Kidney capillary endothelial cell (primary cell): ENCODE data around the gene TSPEAR.

Experiments
- DNase-seq: peaks from one replicate; pipeline ENCODE4 v3.0.0-alpha.2; 2018; ENCODE audit warnings: low spot score

Gene TSPEAR

GRCh38 chr21:44547656-44548331 lies 163.6 kb downstream of the TSPEAR start:
- no peak for DNase-seq

GRCh38 chr21:44544566-44544965 lies 166.8 kb downstream of the TSPEAR start:
- DNase-seq, result no peak

- no peak for DNase-seq
Measured at GRCh38 chr21:44542716-44543115, 168.7 kb downstream of the TSPEAR start.

- DNase-seq, result no peak
Measured at GRCh38 chr21:44540741-44541288, 170.6 kb downstream of the TSPEAR start.

GRCh38 chr21:44539991-44540666 lies 171.2 kb downstream of the TSPEAR start, which contains the start of gene KRTAP10-1:
Gene KRTAP10-1 (minus strand): TSS chr21:44540195. CDS start chr21:44540150, 45 bp downstream.
- no peak for DNase-seq

GRCh38 chr21:44539046-44539445 lies 172.3 kb downstream of the TSPEAR start:
- DNase-seq, result no peak

- DNase-seq, result no peak
Measured at GRCh38 chr21:44537930-44538911, 173.2 kb downstream of the TSPEAR start.

- DNase-seq, result no peak
Measured at GRCh38 chr21:44535963-44536362, 175.4 kb downstream of the TSPEAR start.

- no peak for DNase-seq
Measured at GRCh38 chr21:44534688-44535087, 176.7 kb downstream of the TSPEAR start.

- DNase-seq, result no peak
Measured at GRCh38 chr21:44533891-44534627, 177.3 kb downstream of the TSPEAR start.

- no peak for DNase-seq
Measured at GRCh38 chr21:44533121-44533890, 178.1 kb downstream of the TSPEAR start.

- DNase-seq, result no peak
Measured at GRCh38 chr21:44532712-44533111, 178.7 kb downstream of the TSPEAR start.

GRCh38 chr21:44531606-44532564 lies 179.5 kb downstream of the TSPEAR start:
- DNase-seq, result no peak

- no peak for DNase-seq
Measured at GRCh38 chr21:44530903-44531605, 180.3 kb downstream of the TSPEAR start.

- no peak for DNase-seq
Measured at GRCh38 chr21:44530221-44530902, 181.0 kb downstream of the TSPEAR start.

GRCh38 chr21:44529503-44530125 lies 181.8 kb downstream of the TSPEAR start:
- no peak for DNase-seq

GRCh38 chr21:44529011-44529421 lies 182.4 kb downstream of the TSPEAR start:
- DNase-seq, result no peak

- DNase-seq, result no peak
Measured at GRCh38 chr21:44528634-44528995, 182.8 kb downstream of the TSPEAR start.
